ENCODE data around the gene ADCY3. TPM values are rescaled to one million over a fixed set of nuclear protein-coding genes. Genes with fewer than 3 reads are reported as not detected.
A peak's percentile ranks its signal among the peaks of the same experiment; 100 is the strongest.

ADCY3 gene
- total and polyA plus RNA-seq, 2 experiments from 2014 or later: 13.8 to 15.0 TPM

DNA sequence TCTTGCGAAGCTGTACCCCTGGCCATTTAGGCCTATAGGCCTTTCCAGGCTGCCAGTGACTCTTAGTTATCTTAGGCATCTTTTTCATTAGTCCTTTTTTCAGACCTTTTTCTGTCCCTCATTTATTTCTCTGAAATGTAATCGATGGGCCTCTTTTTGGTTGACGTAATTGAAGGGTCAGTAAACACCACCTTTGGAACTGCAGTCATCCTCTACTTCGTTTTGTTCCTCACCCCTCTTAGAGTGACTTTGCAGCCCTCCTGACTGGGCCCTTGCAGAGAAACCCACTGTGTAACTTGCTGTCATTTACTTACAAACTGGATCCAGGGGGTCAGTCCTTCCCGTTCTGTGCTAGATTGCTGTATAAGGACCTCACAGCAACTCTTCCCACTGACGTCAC lies 103.6 kb downstream of the ADCY3 start:
- no peaks in the 10 kb centered on the region for H3K27me3 ChIP-seq
- no peak overlapping the region for H2AFZ ChIP-seq
- H3K9me3 ChIP-seq (ENCODE audit: low read depth): no peaks in the 10 kb centered on the region
- H4K20me1 ChIP-seq (ENCODE audit: insufficient read depth, poor library complexity, severe bottlenecking): no peaks in the 10 kb centered on the region
- H3K27ac ChIP-seq: peak overlapping the region; percentile 58
- no peak overlapping the region for H3K4me2 ChIP-seq
- H3K4me3 ChIP-seq: no peak overlapping the region
- H3K36me3 ChIP-seq (replicated peaks; ENCODE audit: insufficient read depth, low read depth): no peaks in the 10 kb centered on the region
- WGBS (ENCODE audit: low lambda C conversion rate, missing lambda C conversion rate): 80% methylated on average over 6 of the region's 6 CpGs
- TF ChIP-seq EZH2phosphoT487 (IDR thresholded peaks at IDR 0.05; ENCODE audit: low read depth, severe bottlenecking, unreplicated experiment) (no peak), EZH2 (IDR thresholded peaks at IDR 0.05; ENCODE audit: borderline replicate concordance) (no peak)
- TF ChIP-seq, protein P1, sequence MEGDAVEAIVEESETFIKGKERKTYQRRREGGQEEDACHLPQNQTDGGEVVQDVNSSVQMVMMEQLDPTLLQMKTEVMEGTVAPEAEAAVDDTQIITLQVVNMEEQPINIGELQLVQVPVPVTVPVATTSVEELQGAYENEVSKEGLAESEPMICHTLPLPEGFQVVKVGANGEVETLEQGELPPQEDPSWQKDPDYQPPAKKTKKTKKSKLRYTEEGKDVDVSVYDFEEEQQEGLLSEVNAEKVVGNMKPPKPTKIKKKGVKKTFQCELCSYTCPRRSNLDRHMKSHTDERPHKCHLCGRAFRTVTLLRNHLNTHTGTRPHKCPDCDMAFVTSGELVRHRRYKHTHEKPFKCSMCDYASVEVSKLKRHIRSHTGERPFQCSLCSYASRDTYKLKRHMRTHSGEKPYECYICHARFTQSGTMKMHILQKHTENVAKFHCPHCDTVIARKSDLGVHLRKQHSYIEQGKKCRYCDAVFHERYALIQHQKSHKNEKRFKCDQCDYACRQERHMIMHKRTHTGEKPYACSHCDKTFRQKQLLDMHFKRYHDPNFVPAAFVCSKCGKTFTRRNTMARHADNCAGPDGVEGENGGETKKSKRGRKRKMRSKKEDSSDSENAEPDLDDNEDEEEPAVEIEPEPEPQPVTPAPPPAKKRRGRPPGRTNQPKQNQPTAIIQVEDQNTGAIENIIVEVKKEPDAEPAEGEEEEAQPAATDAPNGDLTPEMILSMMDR (IDR thresholded peaks at IDR 0.05; ENCODE audit: poor library complexity): no peak
- H3K79me2 ChIP-seq: peaks cover 25% of the 10 kb centered on the region
- no peaks in the 10 kb centered on the region for H3K9me2 ChIP-seq (replicated peaks; ENCODE audit: insufficient read depth)
- no peak for DNase-seq (ENCODE audit: low spot score)
- H3K4me1 ChIP-seq (ENCODE audit: insufficient read depth): no peaks in the 10 kb centered on the region

DNA sequence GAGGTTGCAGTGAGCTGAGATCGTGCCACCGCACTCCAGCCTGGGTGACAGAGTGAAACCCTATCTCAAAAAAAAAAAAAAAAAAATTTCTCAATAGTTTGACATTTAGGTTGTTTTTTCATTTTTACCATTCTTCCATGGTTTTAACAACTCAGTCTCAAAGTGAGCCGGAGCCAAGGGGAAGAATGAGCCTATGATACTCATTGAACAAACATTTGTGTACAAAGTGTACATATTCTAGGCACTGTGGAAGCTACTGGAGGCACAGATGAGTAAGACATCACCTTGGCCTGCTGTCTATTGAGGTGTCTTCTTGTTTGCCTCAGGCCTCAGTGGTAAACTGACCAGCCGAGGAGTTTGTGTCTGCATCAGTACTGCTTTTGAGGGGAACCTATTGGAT lies 104.9 kb downstream of the ADCY3 start:
- TF ChIP-seq, protein P1 (IDR thresholded peaks at IDR 0.05; ENCODE audit: poor library complexity): no peak
- TF ChIP-seq EZH2phosphoT487 (IDR thresholded peaks at IDR 0.05; ENCODE audit: low read depth, severe bottlenecking, unreplicated experiment) (no peak), EZH2 (IDR thresholded peaks at IDR 0.05; ENCODE audit: borderline replicate concordance) (no peak)
- WGBS (ENCODE audit: low lambda C conversion rate, missing lambda C conversion rate): 90% methylated on average over 4 of the region's 4 CpGs
- no peaks in the 10 kb centered on the region for H3K36me3 ChIP-seq (replicated peaks; ENCODE audit: insufficient read depth, low read depth)

DNA sequence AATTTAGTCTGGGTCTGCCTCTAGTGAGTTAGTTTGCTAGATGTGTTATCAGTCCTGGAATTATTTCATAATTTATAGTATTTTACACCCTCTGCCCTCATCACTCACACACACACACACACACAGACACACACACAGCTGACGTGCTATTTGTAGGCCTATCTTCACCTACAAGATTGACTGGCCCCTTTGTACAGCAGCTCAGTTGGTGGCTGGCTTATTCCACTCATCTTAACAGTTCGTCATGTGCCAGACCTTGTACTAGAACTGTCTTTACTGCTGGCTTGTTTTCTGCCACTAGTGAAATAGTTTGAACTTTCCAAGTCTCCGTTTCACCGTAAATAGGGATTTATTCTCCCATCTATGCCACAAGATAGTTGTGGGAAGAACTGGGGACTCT lies 105.5 kb downstream of the ADCY3 start:
- TF ChIP-seq, protein P1 (IDR thresholded peaks at IDR 0.05; ENCODE audit: poor library complexity): no peak
- TF ChIP-seq EZH2phosphoT487 (IDR thresholded peaks at IDR 0.05; ENCODE audit: low read depth, severe bottlenecking, unreplicated experiment) (no peak), EZH2 (IDR thresholded peaks at IDR 0.05; ENCODE audit: borderline replicate concordance) (no peak)
- Histone ChIP-seq H3K79me2 (peaks cover 41% of the 10 kb centered on the region), H3K9me3 (ENCODE audit: low read depth) (no peaks in the 10 kb centered on the region), H3K4me1 (ENCODE audit: insufficient read depth) (no peaks in the 10 kb centered on the region), H3K4me2 (no peak overlapping the region), H3K27me3 (no peaks in the 10 kb centered on the region), H3K9me2 (replicated peaks; ENCODE audit: insufficient read depth) (no peaks in the 10 kb centered on the region), H3K36me3 (replicated peaks; ENCODE audit: insufficient read depth, low read depth) (no peaks in the 10 kb centered on the region), H3K4me3 (no peak overlapping the region), H4K20me1 (ENCODE audit: insufficient read depth, poor library complexity, severe bottlenecking) (no peaks in the 10 kb centered on the region), H2AFZ (no peak overlapping the region), H3K27ac (no peak overlapping the region)
- 72% methylated on average over 4 of the region's 4 CpGs for WGBS (ENCODE audit: low lambda C conversion rate, missing lambda C conversion rate)
- no peak for DNase-seq (ENCODE audit: low spot score)

More for the DNA sequence above, 104.9 kb downstream of the ADCY3 start:
- Histone ChIP-seq H3K79me2 (peaks cover 34% of the 10 kb centered on the region), H3K9me3 (ENCODE audit: low read depth) (no peaks in the 10 kb centered on the region), H3K4me3 (no peak overlapping the region), H3K27ac (no peak overlapping the region), H3K4me1 (ENCODE audit: insufficient read depth) (no peaks in the 10 kb centered on the region), H4K20me1 (ENCODE audit: insufficient read depth, poor library complexity, severe bottlenecking) (no peaks in the 10 kb centered on the region), H3K27me3 (no peaks in the 10 kb centered on the region), H3K9me2 (replicated peaks; ENCODE audit: insufficient read depth) (no peaks in the 10 kb centered on the region), H2AFZ (no peak overlapping the region), H3K4me2 (no peak overlapping the region)
- DNase-seq (ENCODE audit: low spot score): no peak

DNA sequence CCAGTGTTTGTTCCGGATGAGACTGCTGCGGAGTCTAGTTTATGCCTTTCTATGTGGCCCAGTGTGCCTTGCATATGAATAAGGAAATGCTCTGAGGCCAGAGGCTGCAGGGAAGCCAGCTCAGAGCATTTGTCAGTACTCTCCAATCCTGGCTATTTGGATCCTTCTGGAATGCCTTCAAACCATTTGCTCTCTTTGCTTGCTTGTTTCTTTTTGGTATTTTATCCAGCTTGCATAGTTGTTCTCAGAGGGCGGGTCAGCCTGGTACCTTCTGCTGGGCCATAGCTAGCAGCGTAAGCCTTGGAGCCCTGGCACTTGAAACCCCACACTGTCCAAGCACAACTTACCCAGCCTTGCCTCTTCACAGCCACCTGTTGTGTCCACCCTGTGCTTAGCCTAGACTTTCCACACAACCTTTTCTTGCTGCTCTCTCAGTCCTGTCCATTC lies 106.3 kb downstream of the ADCY3 start:
- Histone ChIP-seq H2AFZ (no peak overlapping the region), H3K79me2 (peaks cover 49% of the 10 kb centered on the region), H3K9me2 (replicated peaks; ENCODE audit: insufficient read depth) (no peaks in the 10 kb centered on the region), H3K9me3 (ENCODE audit: low read depth) (no peaks in the 10 kb centered on the region), H3K27me3 (no peaks in the 10 kb centered on the region), H3K36me3 (replicated peaks; ENCODE audit: insufficient read depth, low read depth) (no peaks in the 10 kb centered on the region), H3K27ac (no peak overlapping the region), H3K4me1 (ENCODE audit: insufficient read depth) (no peaks in the 10 kb centered on the region), H4K20me1 (ENCODE audit: insufficient read depth, poor library complexity, severe bottlenecking) (no peaks in the 10 kb centered on the region), H3K4me3 (no peak overlapping the region), H3K4me2 (no peak overlapping the region)
- no peak for DNase-seq (ENCODE audit: low spot score)
- WGBS (ENCODE audit: low lambda C conversion rate, missing lambda C conversion rate): 99% methylated on average over 4 of the region's 4 CpGs
- TF ChIP-seq EZH2 (IDR thresholded peaks at IDR 0.05; ENCODE audit: borderline replicate concordance): no peak
- TF ChIP-seq, protein P1 (IDR thresholded peaks at IDR 0.05; ENCODE audit: poor library complexity): no peak
- no peak for TF ChIP-seq EZH2phosphoT487 (IDR thresholded peaks at IDR 0.05; ENCODE audit: low read depth, severe bottlenecking, unreplicated experiment)
